Fibroblast of gingiva (primary cell): ENCODE data around the gene DUS2.

Source experiments
- DNase-seq: peaks from one replicate; pipeline ENCODE4 v3.0.0-alpha.2; 2011; ENCODE audit warnings: low read depth

The DUS2 gene

GRCh38 chr16:68046106-68046505 lies 23.0 kb downstream of the DUS2 start:
- DNase-seq: peak; percentile 53

GRCh38 chr16:68047987-68048386 lies 24.9 kb downstream of the DUS2 start:
- DNase-seq: no peak

- no peak for DNase-seq
Observed at GRCh38 chr16:68049449-68049848, 26.4 kb downstream of the DUS2 start.

GRCh38 chr16:68055395-68055794 lies 32.3 kb downstream of the DUS2 start:
- no peak for DNase-seq

- DNase-seq: no peak
Observed at GRCh38 chr16:68059804-68060203, 36.7 kb downstream of the DUS2 start.

- DNase-seq: no peak
Observed at GRCh38 chr16:68061396-68061795, 38.3 kb downstream of the DUS2 start.

GRCh38 chr16:68062910-68063393 lies 39.9 kb downstream of the DUS2 start:
- DNase-seq: no peak

GRCh38 chr16:68064791-68065365 lies 41.8 kb downstream of the DUS2 start:
- DNase-seq: peak; percentile 67

GRCh38 chr16:68065716-68066305 lies 42.7 kb downstream of the DUS2 start:
- DNase-seq: peak; percentile 73

GRCh38 chr16:68066763-68067162 lies 43.7 kb downstream of the DUS2 start:
- no peak for DNase-seq

- no peak for DNase-seq
Observed at GRCh38 chr16:68068926-68069325, 45.8 kb downstream of the DUS2 start.

- DNase-seq: no peak
Observed at GRCh38 chr16:68069511-68070248, 46.6 kb downstream of the DUS2 start.

- no peak for DNase-seq
Observed at GRCh38 chr16:68070249-68070730, 47.2 kb downstream of the DUS2 start.

GRCh38 chr16:68070806-68071517 lies 47.9 kb downstream of the DUS2 start:
- DNase-seq: no peak

- DNase-seq: no peak
Observed at GRCh38 chr16:68071518-68071901, 48.4 kb downstream of the DUS2 start.

GRCh38 chr16:68072038-68072695 lies 49.1 kb downstream of the DUS2 start:
- peak; percentile 66 for DNase-seq

GRCh38 chr16:68073902-68074760 lies 51.0 kb downstream of the DUS2 start:
- no peak for DNase-seq

GRCh38 chr16:68074850-68075555 lies 51.9 kb downstream of the DUS2 start:
- no peak for DNase-seq

- no peak for DNase-seq
Observed at GRCh38 chr16:68075980-68076379, 52.9 kb downstream of the DUS2 start.

- no peak for DNase-seq
Observed at GRCh38 chr16:68076560-68076959, 53.5 kb downstream of the DUS2 start.
